H9 (cell line): ENCODE results near the gene SETD7. TPM values are rescaled to one million over a fixed set of nuclear protein-coding genes. Genes with fewer than 3 reads are reported as not detected.

Experiments used
- DNase-seq: peaks from one replicate; pipeline ENCODE4 v3.0.0-alpha.2; 2017
- H2AFZ ChIP-seq: one replicate; pipeline ENCODE4 v1.6.1; 2013; ENCODE audit warnings: mild to moderate bottlenecking, low read length, control low read depth, moderate library complexity
- H2AK5ac ChIP-seq: 2 replicates; pipeline ENCODE4 v1.6.1; 2013; ENCODE audit warnings: low read length, control low read depth, mixed read lengths; ENCODE audit not compliant: insufficient read length
- H2BK120ac ChIP-seq: one replicate; pipeline ENCODE4 v1.6.1; 2013; ENCODE audit warnings: low read depth, mild to moderate bottlenecking, low read length, control low read depth, inconsistent platforms; ENCODE audit not compliant: poor library complexity, severe bottlenecking
- H2BK12ac ChIP-seq: 2 replicates; pipeline ENCODE4 v1.6.1; 2013; ENCODE audit warnings: low read length, control low read depth, mixed read lengths, low read depth; ENCODE audit not compliant: insufficient read length
- H2BK15ac ChIP-seq: 2 replicates; pipeline ENCODE4 v1.6.1; 2013; ENCODE audit warnings: low read depth, low read length, control low read depth
- H2BK20ac ChIP-seq: one replicate; pipeline ENCODE4 v1.6.1; 2013; ENCODE audit warnings: low read depth, mild to moderate bottlenecking, low read length, control low read depth, inconsistent platforms; ENCODE audit not compliant: poor library complexity, severe bottlenecking
- H2BK5ac ChIP-seq: 2 replicates; pipeline ENCODE4 v1.6.1; 2013; ENCODE audit warnings: low read length, control low read depth, mixed read lengths; ENCODE audit not compliant: insufficient read length
- H3K14ac ChIP-seq: 2 replicates; pipeline ENCODE4 v1.6.1; 2013; ENCODE audit warnings: low read length, control low read depth; ENCODE audit not compliant: insufficient read depth
- H3K18ac ChIP-seq: 2 replicates; pipeline ENCODE4 v1.6.1; 2013; ENCODE audit warnings: low read depth, mild to moderate bottlenecking, mixed read lengths, low read length, control low read depth; ENCODE audit not compliant: insufficient read length
- H3K23ac ChIP-seq: 2 replicates; pipeline ENCODE4 v1.6.1; 2013; ENCODE audit warnings: low read length, control low read depth, mixed read lengths, low read depth; ENCODE audit not compliant: insufficient read length
- H3K23me2 ChIP-seq: 2 replicates; pipeline ENCODE4 v1.6.1; 2013; ENCODE audit warnings: low read depth, mild to moderate bottlenecking, mixed read lengths, low read length, control low read depth; ENCODE audit not compliant: insufficient read length, poor library complexity, severe bottlenecking
- H3K27ac ChIP-seq: 2 replicates; pipeline ENCODE4 v1.5.1; 2013; ENCODE audit warnings: low read length, control low read depth, mixed read lengths, low read depth; ENCODE audit not compliant: insufficient read length
- H3K27me3 ChIP-seq: 2 replicates; pipeline ENCODE4 v1.6.1; 2013; ENCODE audit warnings: low read length, control low read depth, inconsistent platforms; ENCODE audit not compliant: insufficient read depth
- H3K4ac ChIP-seq: 2 replicates; pipeline ENCODE4 v1.6.1; 2013; ENCODE audit warnings: low read depth, mild to moderate bottlenecking, control low read depth, inconsistent platforms, low read length, moderate library complexity
- H3K4me1 ChIP-seq: 2 replicates; pipeline ENCODE4 v1.6.1; 2013; ENCODE audit warnings: low read length, control low read depth, inconsistent platforms; ENCODE audit not compliant: insufficient read depth
- H3K4me2 ChIP-seq: 2 replicates; pipeline ENCODE4 v1.6.1; 2013; ENCODE audit warnings: low read length, control low read depth, mixed read lengths; ENCODE audit not compliant: insufficient read length, insufficient read depth
- H3K56ac ChIP-seq: 2 replicates; pipeline ENCODE4 v1.6.1; 2013; ENCODE audit warnings: low read depth, mild to moderate bottlenecking, mixed read lengths, low read length, control low read depth; ENCODE audit not compliant: insufficient read length
- H3K79me1 ChIP-seq: 2 replicates; pipeline ENCODE4 v1.6.1; 2013; ENCODE audit warnings: low read depth, mild to moderate bottlenecking, moderate library complexity, low read length, control low read depth, inconsistent platforms; ENCODE audit not compliant: insufficient read depth, poor library complexity, severe bottlenecking
- H3K79me2 ChIP-seq: 2 replicates; pipeline ENCODE4 v1.6.1; 2013; ENCODE audit warnings: low read length, control low read depth, inconsistent platforms; ENCODE audit not compliant: insufficient read depth
- H3K9ac ChIP-seq: 2 replicates; pipeline ENCODE4 v1.6.1; 2013; ENCODE audit warnings: low read length, control low read depth, mixed read lengths; ENCODE audit not compliant: insufficient read length; ENCODE audit errors: extremely low read depth
- H3K9me3 ChIP-seq: one replicate; pipeline ENCODE4 v1.6.1; 2013; ENCODE audit warnings: low read depth, low read length, inconsistent platforms; ENCODE audit not compliant: control insufficient read depth
- H3T11ph ChIP-seq: one replicate; pipeline ENCODE4 v1.6.1; 2013; ENCODE audit warnings: mild to moderate bottlenecking, low read length, control low read depth, inconsistent platforms
- H4K20me1 ChIP-seq: one replicate; pipeline ENCODE4 v1.6.1; 2013; ENCODE audit not compliant: control insufficient read depth, insufficient read length, insufficient read depth
- H4K5ac ChIP-seq: 2 replicates; pipeline ENCODE4 v1.6.1; 2013; ENCODE audit warnings: low read depth, mild to moderate bottlenecking, mixed read lengths, low read length, control low read depth; ENCODE audit not compliant: insufficient read length
- H4K8ac ChIP-seq: replicated peaks from 2 replicates; pipeline ENCODE4 v1.6.1; 2013; ENCODE audit warnings: low read length, control low read depth, mixed read lengths, low read depth; ENCODE audit not compliant: insufficient read length
- H4K91ac ChIP-seq: 2 replicates; pipeline ENCODE4 v1.6.1; 2013; ENCODE audit warnings: low read depth, mild to moderate bottlenecking, moderate library complexity, mixed read lengths, low read length, control low read depth; ENCODE audit not compliant: insufficient read length
- H3K27ac Mint-ChIP-seq, 3 experiments: 2 replicates in 2 of 3; 3 replicates in 1 of 3; pipeline ENCODE4 v1.8.0; 2020 to 2021; ENCODE audit warnings: mixed read lengths in 3 of 3, mild to moderate bottlenecking in 1 of 3, moderate library complexity in 1 of 3
- H3K27me3 Mint-ChIP-seq: 2 replicates; pipeline ENCODE4 v1.8.0; 2021; ENCODE audit warnings: low read depth, mild to moderate bottlenecking, moderate library complexity, mixed read lengths
- H3K36me3 Mint-ChIP-seq, 3 experiments: 2 replicates in 2 of 3; 3 replicates in 1 of 3; pipeline ENCODE4 v1.8.0; 2020 to 2021; ENCODE audit warnings: low read depth in 3 of 3, mixed read lengths in 3 of 3; ENCODE audit not compliant: insufficient read depth in 1 of 3
- H3K4me1 Mint-ChIP-seq, 2 experiments: 2 replicates each; pipeline ENCODE4 v1.8.0; 2020; ENCODE audit warnings: mixed read lengths in 2 of 2
- H3K4me3 Mint-ChIP-seq, 2 experiments: 2 replicates in 1 of 2; 3 replicates in 1 of 2; pipeline ENCODE4 v1.8.0; 2020 to 2021; ENCODE audit warnings: mild to moderate bottlenecking in 2 of 2, mixed read lengths in 2 of 2, moderate library complexity in 1 of 2
- H3K9me3 Mint-ChIP-seq, 2 experiments: 2 replicates in 1 of 2; 3 replicates in 1 of 2; pipeline ENCODE4 v1.8.0; 2020; ENCODE audit warnings: mild to moderate bottlenecking in 2 of 2, mixed read lengths in 2 of 2, moderate library complexity in 1 of 2
- CTCF ChIP-seq: fragments of 200-600 bp; sonication (generic); conservative IDR thresholded peaks from 3 replicates; pipeline ENCODE4 v1.8.0; 2021; ENCODE audit warnings: antibody characterized with exemption, mild to moderate bottlenecking
- WGBS: extraction: QIAGEN DNeasy Blood & Tissue Kit; methylation state at CpG from one replicate; pipeline ENCODE4 v1.1.7; 2013; ENCODE audit warnings: missing lambda C conversion rate, low lambda C conversion rate, mixed read lengths; ENCODE audit not compliant: insufficient read length; ENCODE audit errors: extremely low coverage; 5-methylcytosine and 5-hydroxymethylcytosine counted together
- total RNA-seq: library from RNA; stranded (reverse); gene quantifications from 2 replicates; pipeline ENCODE4 v1.2.1, GENCODE V29; 2021

Gene SETD7
- total RNA-seq, 1 experiment from 2014 or later: 1.5 TPM

GRCh38 chr4:139501527-139501926 lies 54.5 kb downstream of the SETD7 start:
- Histone ChIP-seq H3K23me2 (peaks cover 3% of the 10 kb centered on the region), H2AFZ (no peak overlapping the region), H3K14ac (no peak overlapping the region), H2BK12ac (no peak overlapping the region), H3K23ac (no peak overlapping the region), H3K27ac (no peak overlapping the region), H3K9ac (no peak overlapping the region), H3K56ac (no peak overlapping the region), H3K79me1 (no peaks in the 10 kb centered on the region), H2AK5ac (no peak overlapping the region), H3K79me2 (no peaks in the 10 kb centered on the region), H4K5ac (no peak overlapping the region), H3K4me1 (no peaks in the 10 kb centered on the region; the same call in 1 of the 2 replicates), H4K91ac (no peak overlapping the region), H3K18ac (no peak overlapping the region), H3T11ph (no peak overlapping the region), H3K4me2 (no peak overlapping the region), H2BK15ac (no peak overlapping the region), H4K20me1 (no peaks in the 10 kb centered on the region), H4K8ac (no peak overlapping the region), H3K4ac (no peak overlapping the region), H2BK120ac (no peak overlapping the region), H3K9me3 (no peaks in the 10 kb centered on the region), H3K27me3 (no peaks in the 10 kb centered on the region), H2BK5ac (no peak overlapping the region), H2BK20ac (no peak overlapping the region)
- no peak for DNase-seq
- Mint-ChIP-seq H3K4me3 (no peak overlapping the region), H3K27ac (no peak overlapping the region), H3K9me3 (no peaks in the 10 kb centered on the region), H3K4me1 (peaks cover 11 to 25% of the 10 kb centered on the region in 2 experiments; a peak in 3 of 4 replicates), H3K36me3 (no peaks in the 10 kb centered on the region), H3K27me3 (peaks cover 1% of the 10 kb centered on the region)
- WGBS: no CpG with 5 or more reads among the region's 6 CpGs
- TF ChIP-seq CTCF: no peak
